ENCODE measurements around the gene SNUPN. TPM values are rescaled to one million over a fixed set of nuclear protein-coding genes. Genes with fewer than 3 reads are reported as not detected.

SNUPN gene
- total and polyA plus RNA-seq, 10 of the 15 experiments (the other 5 are each of a cell fraction or from before 2014, with no cell fraction given), result 19.0 to 50.3 (median 32.5) TPM

GRCh38 chr15:75659141-75659771 is 33.7 kb upstream of the SNUPN start:
- Histone ChIP-seq H3K9me3 (replicated peaks; ENCODE audit: control insufficient read depth, insufficient read depth, low read length) (no peaks in the 10 kb centered on the region), H4K20me1 (ENCODE audit: control insufficient read depth, insufficient read depth) (no peaks in the 10 kb centered on the region), H3K27me3 (replicated peaks in 1 of 2; ENCODE audit: control insufficient read depth in 2 of 2, insufficient read depth in 2 of 2, low read length in 1 of 2) (no peaks in the 10 kb centered on the region), H2AFZ (ENCODE audit: control insufficient read depth, low read depth, low read length) (no peak overlapping the region), H3K36me3 (ENCODE audit: control insufficient read depth in 2 of 2, insufficient read depth in 2 of 2, low read length in 1 of 2) (no peaks in the 10 kb centered on the region), H3K4me2 (ENCODE audit: control insufficient read depth, insufficient read depth) (no peak overlapping the region), H3K4me1 (ENCODE audit: control insufficient read depth, insufficient read depth, low read length) (no peaks in the 10 kb centered on the region; the same call in 1 of the 2 replicates), H3K79me2 (ENCODE audit: control insufficient read depth, insufficient read depth, low read length) (no peaks in the 10 kb centered on the region), H3K9ac (ENCODE audit: control insufficient read depth, insufficient read depth, low read length) (no peak overlapping the region), H3K27ac (ENCODE audit: control insufficient read depth, insufficient read depth) (no peak overlapping the region), H3K4me3 (no peak overlapping the region)
- WGBS (ENCODE audit: insufficient coverage, insufficient replicate concordance, low lambda C conversion rate, missing lambda C conversion rate), result 24% methylated on average over 9 of the region's 9 CpGs
- CTCF ChIA-PET, result interaction anchor here (0.6 kb wide), 1 partner anchor 20 kb away, joined by 3 read pairs; no protein-coding TSS in a partner anchor
- in situ Hi-C loops (cut with MboI), result loop anchor here (25.0 kb wide), 1 partner anchor 647 kb away; the partner anchor contains the start of gene PPCDC
- ATAC-seq (no peak), FAIRE-seq (no peak), DNase-seq (ENCODE audit: low read depth, low spot score) (no peak)
- POLR2A ChIA-PET, result no interaction called here
- BruUV-seq (replicated peaks), result no TSS peak
- SMC1A ChIA-PET (ENCODE audit: uncharacterized antibody, unreplicated experiment), result interaction anchor here (1.1 kb wide), 1 partner anchor 19 kb away, joined by 3 read pairs; the partner anchor contains the start of gene IMP3
- RAD21 ChIA-PET (ENCODE audit: unreplicated experiment), result no interaction called here
- intact Hi-C loops (cut with micrococcal nuclease; ENCODE audit: unreplicated experiment), result no loop called here
- TF ChIP-seq STAT3 (IDR thresholded peaks at IDR 0.05; ENCODE audit: low read depth, low read length) (no peak), CBFB (IDR thresholded peaks at IDR 0.05; ENCODE audit: low read depth) (no peak), RUNX3 (IDR thresholded peaks at IDR 0.05; ENCODE audit: low read length) (no peak), SRF (IDR thresholded peaks at IDR 0.05; ENCODE audit: low read depth in 2 of 2, low read length in 2 of 2) (no peak), MEF2A (IDR thresholded peaks at IDR 0.05; ENCODE audit: insufficient read depth, low read depth, low read length) (no peak), EGR1 (IDR thresholded peaks at IDR 0.05; ENCODE audit: borderline replicate concordance in 1 of 2, low read depth in 2 of 2, low read length in 2 of 2) (no peak), ZSCAN29 (IDR thresholded peaks at IDR 0.05) (no peak), EZH2 (IDR thresholded peaks at IDR 0.05; ENCODE audit: borderline replicate concordance, control insufficient read depth, low read depth, low read length) (no peak), PRDM15 (CRISPR knock-in tag; IDR thresholded peaks at IDR 0.05) (no peak), PKNOX1 (IDR thresholded peaks at IDR 0.05) (no peak), ASH2L (IDR thresholded peaks at IDR 0.05; ENCODE audit: borderline replicate concordance, low read depth) (no peak), SREBF2 (IDR thresholded peaks at IDR 0.05; ENCODE audit: low read length) (no peak), HDAC2 (IDR thresholded peaks at IDR 0.05) (no peak), PAX8 (IDR thresholded peaks at IDR 0.05) (no peak), PML (IDR thresholded peaks at IDR 0.05; ENCODE audit: low read length) (no peak), ZNF622 (IDR thresholded peaks at IDR 0.05) (no peak)
- TF ChIP-seq, protein P1, sequence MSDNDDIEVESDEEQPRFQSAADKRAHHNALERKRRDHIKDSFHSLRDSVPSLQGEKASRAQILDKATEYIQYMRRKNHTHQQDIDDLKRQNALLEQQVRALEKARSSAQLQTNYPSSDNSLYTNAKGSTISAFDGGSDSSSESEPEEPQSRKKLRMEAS (IDR thresholded peaks at IDR 0.05; ENCODE audit: low read depth, low read length), result no peak
